Measurements from ENCODE around the gene COL4A2.

The COL4A2 gene

GRCh38 chr13:110419381-110419791 lies 112.3 kb downstream of the COL4A2 start:
- no peak for DNase-seq
- Mint-ChIP-seq H3K27ac (no peak overlapping the region), H3K9me3 (no peaks in the 10 kb centered on the region), H3K36me3 (ENCODE audit: low read depth) (no peaks in the 10 kb centered on the region), H3K4me1 (ENCODE audit: low read depth) (peaks cover 21% of the 10 kb centered on the region), H3K27me3 (peaks cover 96% of the 10 kb centered on the region), H3K4me3 (no peak overlapping the region)

GRCh38 chr13:110419946-110420345 lies 112.9 kb downstream of the COL4A2 start:
- no peaks in the 10 kb centered on the region for H3K36me3 Mint-ChIP-seq (ENCODE audit: low read depth)
- peaks cover 96% of the 10 kb centered on the region for H3K27me3 Mint-ChIP-seq
- DNase-seq = no peak
- no peaks in the 10 kb centered on the region for H3K9me3 Mint-ChIP-seq
- H3K4me1 Mint-ChIP-seq (ENCODE audit: low read depth) = peaks cover 21% of the 10 kb centered on the region
- no peak overlapping the region for H3K27ac Mint-ChIP-seq
- no peak overlapping the region for H3K4me3 Mint-ChIP-seq

- Mint-ChIP-seq H3K9me3 (no peaks in the 10 kb centered on the region), H3K27me3 (peaks cover 97% of the 10 kb centered on the region)
Measured at GRCh38 chr13:110420626-110421025, 113.5 kb downstream of the COL4A2 start.

GRCh38 chr13:110421061-110421460 lies 114.0 kb downstream of the COL4A2 start:
- Mint-ChIP-seq H3K27ac (peak overlapping the region; percentile 1), H3K27me3 (peaks cover 97% of the 10 kb centered on the region), H3K36me3 (ENCODE audit: low read depth) (no peaks in the 10 kb centered on the region), H3K4me1 (ENCODE audit: low read depth) (peaks cover 19% of the 10 kb centered on the region), H3K9me3 (no peaks in the 10 kb centered on the region), H3K4me3 (no peak overlapping the region)
- DNase-seq = no peak

More at GRCh38 chr13:110420626-110421025, 113.5 kb downstream of the COL4A2 start:
- no peak overlapping the region for H3K4me3 Mint-ChIP-seq
- peaks cover 21% of the 10 kb centered on the region for H3K4me1 Mint-ChIP-seq (ENCODE audit: low read depth)
- H3K27ac Mint-ChIP-seq = no peak overlapping the region
- no peaks in the 10 kb centered on the region for H3K36me3 Mint-ChIP-seq (ENCODE audit: low read depth)
- no peak for DNase-seq

GRCh38 chr13:110421696-110422385 lies 114.8 kb downstream of the COL4A2 start:
- no peak overlapping the region for H3K4me3 Mint-ChIP-seq

GRCh38 chr13:110422913-110423688 lies 116.0 kb downstream of the COL4A2 start:
- Mint-ChIP-seq H3K9me3 (no peaks in the 10 kb centered on the region), H3K36me3 (ENCODE audit: low read depth) (no peaks in the 10 kb centered on the region), H3K27me3 (peaks cover 97% of the 10 kb centered on the region), H3K4me1 (ENCODE audit: low read depth) (peaks cover 19% of the 10 kb centered on the region), H3K27ac (no peak overlapping the region), H3K4me3 (no peak overlapping the region)
- DNase-seq = no peak

More at GRCh38 chr13:110421696-110422385, 114.8 kb downstream of the COL4A2 start:
- Mint-ChIP-seq H3K4me1 (ENCODE audit: low read depth) (peaks cover 19% of the 10 kb centered on the region), H3K9me3 (no peaks in the 10 kb centered on the region), H3K27ac (no peak overlapping the region), H3K27me3 (peaks cover 97% of the 10 kb centered on the region), H3K36me3 (ENCODE audit: low read depth) (no peaks in the 10 kb centered on the region)
- DNase-seq = no peak

GRCh38 chr13:110423689-110424302 lies 116.7 kb downstream of the COL4A2 start:
- Mint-ChIP-seq H3K4me1 (ENCODE audit: low read depth) (peaks cover 19% of the 10 kb centered on the region), H3K27ac (no peak overlapping the region), H3K36me3 (ENCODE audit: low read depth) (no peaks in the 10 kb centered on the region), H3K9me3 (no peaks in the 10 kb centered on the region), H3K4me3 (no peak overlapping the region), H3K27me3 (peaks cover 97% of the 10 kb centered on the region)
- no peak for DNase-seq

- H3K36me3 Mint-ChIP-seq (ENCODE audit: low read depth) = no peaks in the 10 kb centered on the region
- H3K4me3 Mint-ChIP-seq = no peak overlapping the region
- H3K4me1 Mint-ChIP-seq (ENCODE audit: low read depth) = peaks cover 17% of the 10 kb centered on the region
- H3K9me3 Mint-ChIP-seq = no peaks in the 10 kb centered on the region
- H3K27me3 Mint-ChIP-seq = peaks cover 94% of the 10 kb centered on the region
- DNase-seq = no peak
- no peak overlapping the region for H3K27ac Mint-ChIP-seq
Measured at GRCh38 chr13:110424569-110425443, 117.7 kb downstream of the COL4A2 start.

GRCh38 chr13:110425444-110425780 lies 118.3 kb downstream of the COL4A2 start:
- Mint-ChIP-seq H3K9me3 (no peaks in the 10 kb centered on the region), H3K27ac (no peak overlapping the region), H3K4me3 (no peak overlapping the region), H3K4me1 (ENCODE audit: low read depth) (peaks cover 17% of the 10 kb centered on the region), H3K36me3 (ENCODE audit: low read depth) (no peaks in the 10 kb centered on the region), H3K27me3 (peaks cover 92% of the 10 kb centered on the region)
- no peak for DNase-seq

- Mint-ChIP-seq H3K27ac (no peak overlapping the region), H3K4me1 (ENCODE audit: low read depth) (peaks cover 8% of the 10 kb centered on the region), H3K9me3 (no peaks in the 10 kb centered on the region), H3K36me3 (ENCODE audit: low read depth) (no peaks in the 10 kb centered on the region), H3K27me3 (peaks cover 92% of the 10 kb centered on the region), H3K4me3 (no peak overlapping the region)
- no peak for DNase-seq
Measured at GRCh38 chr13:110426735-110427134, 119.7 kb downstream of the COL4A2 start.

- H3K9me3 Mint-ChIP-seq = no peaks in the 10 kb centered on the region
- H3K27ac Mint-ChIP-seq = no peak overlapping the region
- H3K27me3 Mint-ChIP-seq = peaks cover 90% of the 10 kb centered on the region
- H3K4me3 Mint-ChIP-seq = no peak overlapping the region
- no peaks in the 10 kb centered on the region for H3K36me3 Mint-ChIP-seq (ENCODE audit: low read depth)
- no peak for DNase-seq
- H3K4me1 Mint-ChIP-seq (ENCODE audit: low read depth) = no peaks in the 10 kb centered on the region
Measured at GRCh38 chr13:110428313-110428712, 121.2 kb downstream of the COL4A2 start.

GRCh38 chr13:110430391-110431336 lies 123.6 kb downstream of the COL4A2 start:
- H3K27me3 Mint-ChIP-seq = peaks cover 87% of the 10 kb centered on the region
- H3K27ac Mint-ChIP-seq = no peak overlapping the region
- H3K4me3 Mint-ChIP-seq = no peak overlapping the region
- no peak for DNase-seq
- H3K4me1 Mint-ChIP-seq (ENCODE audit: low read depth) = no peaks in the 10 kb centered on the region
- H3K9me3 Mint-ChIP-seq = no peaks in the 10 kb centered on the region
- H3K36me3 Mint-ChIP-seq (ENCODE audit: low read depth) = no peaks in the 10 kb centered on the region

GRCh38 chr13:110431425-110432294 lies 124.6 kb downstream of the COL4A2 start:
- DNase-seq = no peak
- Mint-ChIP-seq H3K4me1 (ENCODE audit: low read depth) (no peaks in the 10 kb centered on the region), H3K27me3 (peaks cover 77% of the 10 kb centered on the region), H3K4me3 (no peak overlapping the region), H3K36me3 (ENCODE audit: low read depth) (no peaks in the 10 kb centered on the region), H3K9me3 (no peaks in the 10 kb centered on the region), H3K27ac (no peak overlapping the region)
